Keratinocyte (primary cell): ENCODE data around the gene BAZ2B. TPM values are rescaled to one million over a fixed set of nuclear protein-coding genes. Genes with fewer than 3 reads are reported as not detected.
"Not testable (repeated sequence)": the region's sequence is repeated elsewhere in the genome, so short reads cannot be mapped to it uniquely, and the experiment has no call there.

Source experiments
- DNase-seq: peaks from one replicate; pipeline ENCODE4 v3.0.0-alpha.2; 2011; ENCODE audit warnings: low read depth, missing footprints, low spot score
- FAIRE-seq: peaks from 2 replicates; lab custom pipeline; 2011; peaks lifted over from hg19 to GRCh38; lab: Jason Lieb, UNC
- H2AFZ ChIP-seq: 2 replicates; pipeline ENCODE4 v1.6.0; 2012; ENCODE audit warnings: low read length, control low read depth, inconsistent platforms; ENCODE audit not compliant: control insufficient read depth
- H3K27ac ChIP-seq: 2 replicates; pipeline ENCODE4 v1.5.1; 2011; ENCODE audit warnings: low read length; ENCODE audit not compliant: control insufficient read depth, insufficient read depth
- H3K27me3 ChIP-seq: 3 replicates; pipeline ENCODE4 v1.6.0; 2011; ENCODE audit warnings: low read length; ENCODE audit not compliant: control insufficient read depth, insufficient read depth; ENCODE audit errors: extremely low read depth
- H3K36me3 ChIP-seq, 2 experiments: 2 replicates in 1 of 2; 3 replicates in 1 of 2; pipeline ENCODE4 v1.5.1; 2011; ENCODE audit warnings: low read length in 2 of 2, mild to moderate bottlenecking in 1 of 2; ENCODE audit not compliant: control insufficient read depth in 2 of 2, insufficient read depth in 2 of 2; ENCODE audit errors: extremely low read depth in 1 of 2
- H3K4me1 ChIP-seq: 3 replicates; pipeline ENCODE4 v1.5.1; 2011; ENCODE audit warnings: low read length; ENCODE audit not compliant: control insufficient read depth, insufficient read depth; ENCODE audit errors: extremely low read depth
- H3K4me2 ChIP-seq: 3 replicates; pipeline ENCODE4 v1.6.0; 2011; ENCODE audit warnings: low read depth, low read length; ENCODE audit not compliant: control insufficient read depth, insufficient read depth; ENCODE audit errors: extremely low read depth
- H3K4me3 ChIP-seq, 3 experiments: fragments of 200-600 bp in 1 of 3; sonication (generic) in 1 of 3; 2 replicates in 2 of 3; 3 replicates in 1 of 3; pipeline ENCODE4 v1.5.1; 2011 to 2016; ENCODE audit warnings: low read length in 3 of 3, mild to moderate bottlenecking in 3 of 3, control low read depth in 2 of 3, inconsistent platforms in 1 of 3, low read depth in 1 of 3, mixed read lengths in 1 of 3, mixed run types in 1 of 3, moderate library complexity in 1 of 3; ENCODE audit not compliant: control insufficient read depth in 2 of 3, insufficient read depth in 2 of 3; ENCODE audit errors: extremely low read depth in 1 of 3
- H3K79me2 ChIP-seq: 2 replicates; pipeline ENCODE4 v1.6.0; 2012; ENCODE audit warnings: low read length; ENCODE audit not compliant: control insufficient read depth, insufficient read depth
- H3K9ac ChIP-seq: 3 replicates; pipeline ENCODE4 v1.6.0; 2011; ENCODE audit warnings: low read length; ENCODE audit not compliant: control insufficient read depth, insufficient read depth; ENCODE audit errors: extremely low read depth
- H3K9me1 ChIP-seq: 3 replicates; pipeline ENCODE4 v1.6.0; 2011; ENCODE audit warnings: low read length; ENCODE audit not compliant: control insufficient read depth, insufficient read depth; ENCODE audit errors: extremely low read depth
- H3K9me3 ChIP-seq: 2 replicates; pipeline ENCODE4 v1.5.1; 2012; ENCODE audit warnings: low read depth, low read length; ENCODE audit not compliant: control insufficient read depth
- H4K20me1 ChIP-seq: 3 replicates; pipeline ENCODE4 v1.6.0; 2011; ENCODE audit warnings: low read length; ENCODE audit not compliant: control insufficient read depth, insufficient read depth; ENCODE audit errors: extremely low read depth
- CTCF ChIP-seq, 3 experiments: IDR thresholded peaks in 1 of 3; conservative IDR thresholded peaks in 1 of 3; optimal IDR thresholded peaks in 1 of 3; 2 replicates in 2 of 3; 3 replicates in 1 of 3; pipeline versions ENCODE3 to v1.5.1; 2011; ENCODE audit warnings: low read length in 3 of 3, mild to moderate bottlenecking in 3 of 3, moderate library complexity in 2 of 3, control low read depth in 1 of 3, inconsistent platforms in 1 of 3; ENCODE audit not compliant: insufficient read depth in 2 of 3; ENCODE audit errors: extremely low read depth in 1 of 3
- EZH2 ChIP-seq: IDR thresholded peaks from one replicate; pipeline ENCODE4 v1.6.1; 2012; ENCODE audit warnings: inconsistent platforms, mild to moderate bottlenecking, low read length, moderate library complexity
- dilution Hi-C: fragments of 300-500 bp; cut with MboI; formaldehyde crosslinking; loops from one replicate; pipeline ENCODE4 v1.7.0; 2020; ENCODE audit warnings: low sequenced_read_pairs; ENCODE audit not compliant: extremely low pct_ligation_motif_present
- polyA plus RNA-seq, 5 experiments: library from polyadenylated mRNA; depleted of rRNA in 3 of 5; stranded (reverse) in 3 of 5; stranded (forward) in 1 of 5; unstranded in 1 of 5; fragments of >200 nt; gene quantifications; 1 replicate in 1 of 5; 2 replicates in 3 of 5; 3 replicates in 1 of 5; pipeline versions ENCODE4 v1.2.1 to v1.2.3, GENCODE V29; 2011 to 2012; ENCODE audit warnings: missing spikeins in 2 of 5, low read depth in 1 of 5, low replicate concordance in 1 of 5

The BAZ2B gene
- polyA plus RNA-seq, 1 donor (not counting 4 experiments of a cell fraction or from before 2014, with no cell fraction given): 27.0 TPM

GRCh38 chr2:159402790-159403189 is 213.6 kb downstream of the BAZ2B start:
- no peaks in the 10 kb centered on the region for H4K20me1 ChIP-seq
- dilution Hi-C loops: no loop called here
- H3K9me3 ChIP-seq: no peaks in the 10 kb centered on the region
- FAIRE-seq: no peak
- H3K27me3 ChIP-seq: no peaks in the 10 kb centered on the region
- H3K4me3 ChIP-seq: no peak overlapping the region
- H2AFZ ChIP-seq: no peak overlapping the region
- H3K9me1 ChIP-seq: no peaks in the 10 kb centered on the region
- TF ChIP-seq CTCF (optimal IDR thresholded peaks at IDR 0.05 in 1 of 3, IDR thresholded peaks at IDR 0.05 in 1 of 3, conservative IDR thresholded peaks at IDR 0.05 in 1 of 3; ENCODE audit: extremely low read depth in 1 of 3, insufficient read depth in 2 of 3, low read length in 3 of 3) (no peak), EZH2 (no peak)
- no peak overlapping the region for H3K27ac ChIP-seq
- H3K79me2 ChIP-seq: no peaks in the 10 kb centered on the region
- DNase-seq: no peak
- H3K9ac ChIP-seq: no peak overlapping the region
- no peak overlapping the region for H3K4me2 ChIP-seq
- H3K4me1 ChIP-seq: peaks cover 6% of the 10 kb centered on the region
- peaks cover 2% of the 10 kb centered on the region in 2 experiments for H3K36me3 ChIP-seq

- FAIRE-seq, H3K27me3 ChIP-seq, DNase-seq, H3K4me1 ChIP-seq, H3K9ac ChIP-seq, H3K4me3 ChIP-seq, H3K36me3 ChIP-seq, H4K20me1 ChIP-seq, H3K9me3 ChIP-seq, H3K27ac ChIP-seq, H3K9me1 ChIP-seq, H3K4me2 ChIP-seq, dilution Hi-C loops, H3K79me2 ChIP-seq, H2AFZ ChIP-seq: not testable (repeated sequence)
Measured at GRCh38 chr2:159402160-159402559, 214.2 kb downstream of the BAZ2B start.

- Histone ChIP-seq H3K27ac (no peak overlapping the region), H3K9me3 (no peaks in the 10 kb centered on the region), H3K9me1 (no peaks in the 10 kb centered on the region), H3K4me3 (no peak overlapping the region), H3K27me3 (no peaks in the 10 kb centered on the region), H3K36me3 (no peaks in the 10 kb centered on the region), H3K9ac (no peak overlapping the region), H4K20me1 (no peaks in the 10 kb centered on the region), H3K4me2 (no peak overlapping the region), H3K79me2 (no peaks in the 10 kb centered on the region), H3K4me1 (peaks cover 11% of the 10 kb centered on the region), H2AFZ (no peak overlapping the region)
- FAIRE-seq (peak; percentile 71), DNase-seq (no peak)
- dilution Hi-C loops: no loop called here
- TF ChIP-seq CTCF (optimal IDR thresholded peaks at IDR 0.05 in 1 of 3, IDR thresholded peaks at IDR 0.05 in 1 of 3, conservative IDR thresholded peaks at IDR 0.05 in 1 of 3; ENCODE audit: extremely low read depth in 1 of 3, insufficient read depth in 2 of 3, low read length in 3 of 3) (no peak), EZH2 (no peak)
Measured at GRCh38 chr2:159399716-159400415, 216.5 kb downstream of the BAZ2B start.
